Motor neuron (in vitro differentiated cells): ENCODE data around the gene CCDC78. TPM values are rescaled to one million over a fixed set of nuclear protein-coding genes. Genes with fewer than 3 reads are reported as not detected.

Experiments
- ATAC-seq, 8 experiments: fragments of 200-7000 bp; cut with Tn5 transposase; replicated peaks in 6 of 8; 2 replicates each; pipeline ENCODE4 v1.8.0; 2021; ENCODE audit warnings: mild to moderate bottlenecking in 8 of 8, moderate library complexity in 8 of 8
- H3K27ac ChIP-seq, 2 donors: fragments of 250-450 bp; sonication (Bioruptor Pico); 2 replicates each; pipeline ENCODE4 v1.9.0; 2021; ENCODE audit warnings: antibody characterized with exemption in 2 of 2, mild to moderate bottlenecking in 2 of 2, moderate library complexity in 1 of 2
- H3K4me1 ChIP-seq, 2 donors: fragments of 250-450 bp; sonication (Bioruptor Pico); replicated peaks in 1 of 2; 2 replicates each; pipeline ENCODE4 v1.6.1; 2021; ENCODE audit warnings: antibody characterized with exemption in 2 of 2, mild to moderate bottlenecking in 2 of 2, moderate library complexity in 1 of 2
- H3K4me3 ChIP-seq, 5 donors: fragments of 250-450 bp; sonication (Bioruptor Pico); 2 replicates each; pipeline ENCODE4 v1.9.0; 2021; ENCODE audit warnings: antibody characterized with exemption in 5 of 5, mild to moderate bottlenecking in 5 of 5, moderate library complexity in 4 of 5
- WGBS, 10 experiments: fragments of 450-650 bp; shearing (Covaris generic); methylation state at CpG; one replicate each; pipeline ENCODE4 v1.0.0; 2022; 5-methylcytosine and 5-hydroxymethylcytosine counted together
- in situ Hi-C, 9 experiments: fragments of 400-800 bp; cut with MboI; loops; one replicate each; pipeline ENCODE4 v1.15.0; 2021; ENCODE audit warnings: low sequenced_read_pairs in 9 of 9, low pct_unique_long_range_greater_than_20kb in 2 of 9; ENCODE audit not compliant: unreplicated experiment in 9 of 9
- total RNA-seq, 8 experiments: library from RNA; unstranded; fragments of 300-600 nt; gene quantifications; 2 replicates each; pipeline versions ENCODE4 v1.2.3 to v1.2.4, GENCODE V29; 2022

The CCDC78 gene
- total RNA-seq, 8 experiments from 2014 or later, result 2.7 to 26.1 (median 4.6) TPM

DNA sequence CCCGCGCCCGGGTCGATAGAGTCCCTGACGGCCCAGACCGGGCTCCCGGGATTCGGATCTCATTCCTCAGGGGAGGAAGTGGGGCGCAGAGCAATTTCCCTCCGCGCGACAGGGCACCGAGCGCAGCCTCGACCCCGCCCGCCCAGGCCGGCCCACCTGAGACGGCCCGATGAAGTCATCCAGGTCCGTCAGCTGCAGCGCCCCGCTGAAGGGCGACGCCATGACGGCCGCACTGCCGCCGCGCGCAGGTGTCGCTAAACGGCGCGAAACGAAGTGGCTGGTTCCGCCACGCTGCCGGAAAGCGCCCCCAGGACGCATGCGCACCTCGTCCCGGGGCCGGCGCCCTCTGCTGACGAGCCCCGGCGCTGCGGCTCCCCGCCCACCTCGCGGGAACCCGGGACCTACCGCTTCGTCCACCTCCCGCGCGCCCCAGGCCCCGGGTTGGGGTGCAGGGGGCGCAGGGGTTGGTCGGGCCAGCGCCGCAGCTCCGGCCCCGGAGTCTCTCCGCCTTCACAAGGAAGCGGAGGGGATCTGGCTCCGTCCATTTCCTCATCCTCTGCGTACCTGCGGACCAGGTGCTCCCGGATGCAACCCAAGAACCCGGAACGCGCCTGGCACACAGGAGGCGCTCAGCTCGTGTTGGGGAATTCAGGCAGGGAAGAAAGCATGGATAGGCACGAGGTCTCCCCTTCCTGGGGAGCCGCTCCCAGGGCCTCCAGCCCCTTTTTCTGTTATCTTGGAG lies 14.7 kb upstream of the CCDC78 start, which contains the start of gene CIAO3:
Gene CIAO3, minus strand, starts transcription at position 234 of the 742 bp plus-strand sequence. Its CDS starts 12 bp downstream, at position 222.
- Histone ChIP-seq H3K27ac (peak within 1 kb of the TSS; percentile 78 to 86), H3K4me1 (peaks cover 2 to 14% of the 10 kb centered on the region in 2 donors), H3K4me3 (peak within 1 kb of the TSS; percentile 56 to 83 (median 65))
- peak; percentile 90 to 95 (median 92) for ATAC-seq
- WGBS, 10 experiments, result 3 to 33% (median 3%) methylated on average over 3 to 8 of the region's 79 CpGs; no CpG with 5 or more reads in 6 of the 10 experiments
- in situ Hi-C loops, result no loop called here

DNA sequence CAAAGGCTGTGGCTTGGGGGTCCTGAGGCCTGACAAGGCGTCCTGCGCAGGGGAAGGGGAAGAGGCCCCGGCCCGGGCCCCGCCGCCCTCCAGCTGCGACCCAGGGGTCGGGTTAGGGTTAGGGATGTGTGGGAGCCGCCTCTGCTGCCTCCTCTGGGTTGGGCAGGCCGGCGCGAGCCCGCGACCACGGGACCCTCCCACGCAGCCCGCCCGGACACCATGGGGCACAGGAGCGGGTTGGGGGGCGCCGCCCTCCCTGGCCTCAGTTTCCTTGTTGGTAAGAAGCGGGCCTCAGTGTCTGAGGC lies 14.2 kb upstream of the CCDC78 start:
- 0% methylated on average over 2 to 6 of the region's 22 CpGs; no CpG with 5 or more reads in 8 of the 10 experiments for WGBS, 10 experiments
- in situ Hi-C loops, result no loop called here
- H3K4me1 ChIP-seq, result peaks cover 2 to 10% of the 10 kb centered on the region in 2 donors
- peak; percentile 29 to 49 (median 40) for ATAC-seq
- H3K4me3 ChIP-seq, result peak overlapping the region; percentile 56 to 83 (median 65)
- peak overlapping the region; percentile 78 to 86 for H3K27ac ChIP-seq

DNA sequence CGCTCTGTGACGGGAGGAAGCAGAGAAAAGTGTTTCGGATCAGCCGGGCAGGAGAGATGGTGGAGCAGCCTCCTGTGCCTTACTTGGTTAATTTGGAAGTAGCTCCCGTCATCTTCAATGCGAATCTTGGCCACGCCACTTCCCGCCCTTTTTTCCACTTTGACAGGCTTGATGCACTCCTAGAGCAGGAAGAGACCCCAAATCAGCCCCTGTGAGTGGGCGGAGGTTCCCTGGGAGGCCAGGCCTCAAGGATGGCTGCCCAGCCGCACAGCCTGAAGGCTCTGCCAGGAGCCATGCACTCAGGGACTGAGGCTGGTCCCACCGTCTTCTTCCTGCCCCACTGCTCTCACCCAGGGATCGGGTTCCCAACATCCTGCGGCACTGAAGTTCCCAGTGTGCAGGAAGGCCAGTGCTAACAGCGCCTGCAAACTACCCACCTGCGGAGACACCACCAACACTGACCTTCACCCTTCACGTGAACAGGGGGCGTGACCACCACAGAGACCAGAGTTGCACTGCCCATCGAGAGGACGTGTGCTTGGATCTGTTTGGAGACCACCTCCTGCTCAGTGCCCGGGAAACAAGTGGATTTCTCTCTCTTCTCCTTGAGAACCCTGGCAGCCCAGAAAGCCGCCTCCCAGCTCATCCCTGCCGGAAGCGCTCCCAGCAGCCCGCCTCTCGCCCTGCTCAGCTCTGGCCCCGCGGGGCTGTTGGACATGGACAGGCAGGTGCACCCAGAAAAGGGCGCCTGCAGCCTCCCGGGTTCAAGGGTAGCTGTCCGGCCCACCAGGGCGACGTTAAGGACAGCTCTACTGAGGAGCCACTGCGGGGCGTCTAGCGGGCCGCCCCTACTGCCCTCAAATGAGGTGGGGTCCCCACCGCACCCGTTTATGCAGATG lies 13.6 kb upstream of the CCDC78 start:
- H3K4me1 ChIP-seq, result peaks cover 2 to 10% of the 10 kb centered on the region in 2 donors
- ATAC-seq, result peak in 2 of 8 experiments; percentile 1
- 0 to 85% (median 71%) methylated on average over 3 to 7 of the region's 38 CpGs; no CpG with 5 or more reads in 3 of the 10 experiments for WGBS, 10 experiments
- peak overlapping the region; percentile 56 to 83 (median 65) for H3K4me3 ChIP-seq
- H3K27ac ChIP-seq, result peak overlapping the region; percentile 78 to 86
- in situ Hi-C loops, result no loop called here

DNA sequence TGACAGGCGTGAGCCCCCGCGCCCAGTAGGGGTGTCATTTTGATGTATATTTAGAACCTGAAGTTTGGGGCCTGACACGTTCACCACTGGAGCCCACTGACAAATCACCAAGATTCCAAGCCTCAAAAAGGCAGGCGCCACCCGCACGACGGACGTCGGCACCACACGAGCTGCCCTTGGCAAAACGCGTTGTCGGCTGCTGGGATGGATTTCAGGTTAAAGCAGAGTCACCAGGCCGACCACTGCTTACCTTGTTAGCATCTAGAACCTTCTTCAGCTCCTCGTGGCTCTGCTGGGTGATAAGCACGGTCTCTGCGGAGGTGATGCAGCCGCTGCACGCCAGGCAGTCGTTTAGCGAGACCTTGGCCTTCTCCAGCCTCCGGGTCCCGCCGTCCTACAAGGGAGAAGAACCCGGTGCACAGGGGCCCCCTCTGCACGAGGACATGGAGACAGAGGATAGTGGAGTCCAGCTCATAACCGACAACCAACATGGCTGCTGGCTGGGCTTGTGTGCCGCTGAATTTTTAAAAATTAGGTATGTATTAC lies 10.8 kb upstream of the CCDC78 start:
- H3K4me1 ChIP-seq, result peaks cover 2 to 10% of the 10 kb centered on the region in 2 donors
- H3K27ac ChIP-seq, result no peak overlapping the region
- ATAC-seq, result no peak
- 86 to 100% (median 95%) methylated on average over 1 to 18 of the region's 29 CpGs; no CpG with 5 or more reads in 2 of the 10 experiments for WGBS, 10 experiments
- in situ Hi-C loops, result no loop called here
- H3K4me3 ChIP-seq, result no peak overlapping the region

DNA sequence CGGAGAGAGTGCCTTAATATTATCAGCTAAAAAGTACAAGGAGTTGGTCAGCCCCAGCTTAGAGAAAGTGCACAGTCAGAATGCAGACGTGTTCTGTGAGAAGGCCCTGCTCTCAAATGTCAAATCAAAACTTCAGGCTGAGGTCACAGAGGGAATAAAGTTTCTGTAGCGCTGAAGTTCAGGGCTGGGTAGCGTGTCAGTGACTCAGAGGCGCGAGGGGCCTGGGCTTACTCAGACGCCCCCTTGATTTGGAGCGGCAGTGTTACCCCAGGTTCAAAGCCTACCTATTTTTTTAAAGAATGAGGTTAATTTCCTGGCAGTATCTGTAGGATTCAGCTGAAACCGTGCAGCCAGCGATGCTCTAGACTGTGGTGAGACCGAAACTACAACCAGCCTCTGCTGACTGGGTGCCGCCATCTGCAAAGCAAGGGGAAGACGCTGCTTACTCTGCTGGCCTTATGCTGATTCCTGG lies 9.8 kb upstream of the CCDC78 start:
- 60 to 100% (median 84%) methylated on average over 1 to 12 of the region's 13 CpGs; no CpG with 5 or more reads in 4 of the 10 experiments for WGBS, 10 experiments
- Histone ChIP-seq H3K27ac (no peak overlapping the region), H3K4me1 (peaks cover 2 to 6% of the 10 kb centered on the region in 2 donors), H3K4me3 (no peak overlapping the region)
- in situ Hi-C loops, result no loop called here
- no peak for ATAC-seq

DNA sequence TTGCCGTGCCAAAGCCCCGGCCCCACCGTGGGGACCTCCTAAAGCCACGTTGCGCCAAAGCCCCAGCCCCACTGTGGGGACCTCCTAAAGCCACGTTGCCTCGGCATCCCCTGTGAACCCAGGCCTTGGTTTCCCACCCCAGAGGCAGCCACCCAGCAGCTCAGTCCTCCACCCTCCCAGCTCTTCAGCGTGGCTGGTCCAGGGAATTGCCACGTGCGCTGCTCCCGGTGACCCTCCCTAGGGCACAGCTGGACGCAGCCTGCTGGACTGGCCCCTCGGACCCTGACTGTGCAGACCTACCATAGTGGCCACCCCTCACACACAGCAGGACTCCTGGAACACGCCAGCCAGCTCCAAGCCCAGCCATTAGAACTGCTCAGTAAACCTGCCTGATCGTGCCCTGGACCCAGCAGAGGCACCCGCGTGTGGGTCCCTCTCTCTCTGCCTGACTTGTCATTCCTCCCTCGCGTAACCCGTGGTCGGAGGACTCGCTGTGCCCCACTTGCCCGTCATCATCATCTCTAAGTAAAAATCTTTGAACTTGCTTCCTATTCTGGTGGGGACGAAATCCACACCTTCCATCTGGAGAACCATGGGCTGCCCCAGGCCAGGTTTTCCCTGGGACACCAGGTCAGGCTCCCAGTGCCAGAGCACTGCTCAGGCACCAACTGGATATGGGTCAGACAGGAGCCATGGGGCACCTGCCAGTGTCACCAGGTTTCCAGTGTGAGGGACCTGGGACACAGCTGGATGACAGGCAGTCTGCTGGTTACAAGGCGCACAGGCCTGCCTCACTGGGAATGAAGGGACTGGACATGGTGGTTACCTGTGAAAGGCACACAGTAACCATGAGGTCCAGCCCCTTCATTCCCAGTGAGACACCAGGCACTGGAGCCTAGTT lies 9.0 kb upstream of the CCDC78 start:
- no peak for ATAC-seq
- peaks cover 2 to 6% of the 10 kb centered on the region in 2 donors for H3K4me1 ChIP-seq
- no peak overlapping the region for H3K27ac ChIP-seq
- WGBS, 10 experiments, result 85 to 100% (median 94%) methylated on average over 3 to 6 of the region's 25 CpGs; no CpG with 5 or more reads in 6 of the 10 experiments
- in situ Hi-C loops, result no loop called here
- no peak overlapping the region for H3K4me3 ChIP-seq

DNA sequence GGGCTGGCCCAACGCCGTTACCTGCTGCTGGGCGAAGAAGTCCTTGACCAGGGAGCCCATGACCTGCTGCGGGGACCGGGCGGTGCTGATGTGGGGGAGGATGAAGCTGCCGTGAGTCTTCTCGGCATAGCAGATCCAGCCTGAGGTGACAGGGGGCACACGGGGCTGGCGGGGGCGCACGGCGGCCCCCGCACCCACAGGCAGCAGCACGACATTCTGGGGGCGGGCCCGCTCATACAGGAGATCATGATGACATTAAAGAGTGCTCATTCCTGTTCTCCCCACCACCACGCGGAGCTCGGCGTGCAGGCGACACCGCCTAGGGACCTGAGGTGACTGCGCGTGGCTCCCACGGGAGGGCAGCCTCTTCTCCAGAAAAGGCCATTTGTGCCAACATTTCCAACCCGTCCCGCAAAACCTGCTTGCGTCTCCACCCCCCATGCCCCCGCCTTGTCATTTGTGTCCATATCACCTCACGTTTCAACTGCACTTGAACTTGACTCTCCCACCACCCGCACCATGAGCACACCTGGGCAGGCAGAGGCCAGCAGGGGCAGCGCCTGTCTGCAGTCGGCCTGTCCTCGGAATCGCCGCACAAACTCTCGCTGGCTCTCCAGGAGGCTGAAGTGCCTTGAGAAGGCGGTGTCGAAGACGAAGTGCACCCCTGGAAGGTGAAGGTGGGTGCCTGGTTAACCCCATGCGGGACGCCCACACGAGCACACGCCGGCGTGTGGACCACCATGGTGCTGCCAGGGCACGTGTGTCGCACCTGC lies 8.2 kb upstream of the CCDC78 start:
- ATAC-seq, result no peak
- Histone ChIP-seq H3K27ac (no peak overlapping the region), H3K4me3 (no peak overlapping the region), H3K4me1 (no peaks in the 10 kb centered on the region)
- in situ Hi-C loops, result no loop called here
- WGBS, 10 experiments, result 90 to 100% (median 98%) methylated on average over 2 to 14 of the region's 49 CpGs; no CpG with 5 or more reads in 4 of the 10 experiments

DNA sequence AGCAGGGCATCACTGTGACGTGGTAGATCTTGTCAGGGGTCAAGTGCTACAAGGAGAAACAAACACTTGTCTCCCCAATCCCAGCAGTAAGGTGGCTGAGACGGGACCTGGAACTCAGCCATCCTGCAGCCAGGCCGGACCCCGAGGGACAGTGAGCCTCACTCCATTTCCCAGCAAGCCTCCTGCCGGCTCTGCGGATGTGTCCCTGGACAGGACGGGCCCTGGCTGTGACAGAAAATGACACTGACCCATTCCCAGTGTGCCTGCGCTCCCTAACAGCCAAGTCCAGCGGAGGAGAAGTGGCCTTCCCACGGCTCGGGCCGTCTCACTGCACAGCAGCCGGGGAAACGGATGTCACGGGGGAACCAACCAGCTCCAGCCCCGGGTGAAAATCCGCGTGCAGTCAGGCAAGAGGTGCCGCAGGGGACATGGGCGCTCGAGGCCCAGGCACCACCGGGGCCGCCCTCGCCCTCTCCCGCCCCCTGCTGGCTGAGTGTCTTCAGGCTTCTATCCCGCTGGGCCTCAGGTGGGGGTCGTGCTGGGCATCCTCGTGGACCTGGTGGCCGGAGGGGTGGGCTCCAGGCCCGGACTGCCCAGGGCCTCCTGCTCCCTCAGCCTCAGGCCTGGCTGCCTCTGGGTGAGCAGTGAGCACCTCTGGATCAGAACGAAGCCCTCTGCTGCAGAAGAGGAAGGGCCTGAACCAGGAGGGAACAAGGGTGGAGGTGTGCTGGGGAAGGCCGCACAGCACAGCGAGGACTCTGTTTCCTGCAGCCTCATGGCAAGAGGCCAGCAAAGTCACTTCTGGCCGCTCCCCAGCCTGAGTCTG lies 7.4 kb upstream of the CCDC78 start:
- Histone ChIP-seq H3K27ac (no peak overlapping the region), H3K4me1 (peaks cover 0 to under 1% of the 10 kb centered on the region in 2 donors), H3K4me3 (no peak overlapping the region)
- in situ Hi-C loops, result no loop called here
- ATAC-seq, result peak in 6 of 8 experiments; percentile 9 to 23 (median 15)
- WGBS, 10 experiments, result 73 to 94% (median 87%) methylated on average over 2 to 20 of the region's 34 CpGs; no CpG with 5 or more reads in 5 of the 10 experiments

DNA sequence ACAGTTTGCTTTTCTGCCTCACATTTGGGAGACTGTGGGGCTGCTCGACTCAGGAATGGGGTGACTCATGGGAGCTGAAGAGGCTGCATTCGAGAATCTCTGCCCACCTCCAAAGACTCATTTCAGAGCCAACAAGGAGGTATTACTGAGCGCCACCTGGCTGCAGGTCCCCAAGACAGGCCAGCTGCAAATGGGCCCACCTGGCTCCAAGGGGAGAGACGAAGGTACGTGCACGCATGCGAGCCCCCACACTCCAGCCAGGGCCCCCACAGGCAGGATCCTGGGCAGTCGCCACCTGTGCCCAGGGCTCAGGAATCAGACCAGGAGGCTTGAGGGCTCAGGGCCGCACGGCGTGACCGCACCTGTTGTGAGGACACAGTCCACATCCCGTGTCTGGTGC lies 6.7 kb upstream of the CCDC78 start:
- no peak for ATAC-seq
- in situ Hi-C loops, result no loop called here
- Histone ChIP-seq H3K27ac (no peak overlapping the region), H3K4me1 (peaks cover 0 to 2% of the 10 kb centered on the region in 2 donors), H3K4me3 (no peak overlapping the region)
- 87 to 100% (median 97%) methylated on average over 1 to 6 of the region's 13 CpGs; no CpG with 5 or more reads in 7 of the 10 experiments for WGBS, 10 experiments

DNA sequence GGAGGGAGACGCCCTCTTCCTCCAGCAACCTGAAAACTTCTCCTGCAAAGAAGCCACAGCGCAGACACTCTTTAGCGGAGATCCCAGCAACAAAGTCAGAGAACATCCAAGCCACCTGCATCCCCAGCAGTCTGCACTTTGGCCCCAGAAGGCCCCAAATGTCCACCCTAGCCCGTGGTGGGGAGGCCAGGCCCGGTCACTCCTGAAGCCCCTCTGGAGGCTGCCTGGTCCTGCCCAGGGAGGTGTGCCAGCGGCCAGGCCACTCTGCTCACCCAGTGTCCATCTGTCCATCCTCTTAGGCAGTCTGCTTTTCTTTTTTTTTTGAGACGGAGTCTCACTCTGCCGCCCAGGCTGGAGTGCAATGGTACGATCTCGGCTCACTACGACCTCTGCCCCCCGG lies 6.1 kb upstream of the CCDC78 start:
- peaks cover 0 to 2% of the 10 kb centered on the region in 2 donors for H3K4me1 ChIP-seq
- in situ Hi-C loops, result no loop called here
- no peak for ATAC-seq
- no peak overlapping the region for H3K27ac ChIP-seq
- 76 to 100% (median 94%) methylated on average over 2 to 9 of the region's 12 CpGs; no CpG with 5 or more reads in 5 of the 10 experiments for WGBS, 10 experiments
- no peak overlapping the region for H3K4me3 ChIP-seq
